Keratinocyte (primary cell): ENCODE data around the gene INPP5A. TPM values are rescaled to one million over a fixed set of nuclear protein-coding genes. Genes with fewer than 3 reads are reported as not detected.

Experiments used
- DNase-seq: peaks from one replicate; pipeline ENCODE4 v3.0.0-alpha.2; 2011; ENCODE audit warnings: low read depth, missing footprints, low spot score
- FAIRE-seq: peaks from 2 replicates; lab custom pipeline; 2011; peaks lifted over from hg19 to GRCh38; lab: Jason Lieb, UNC
- H2AFZ ChIP-seq: 2 replicates; pipeline ENCODE4 v1.6.0; 2012; ENCODE audit warnings: low read length, control low read depth, inconsistent platforms; ENCODE audit not compliant: control insufficient read depth
- H3K27ac ChIP-seq: 2 replicates; pipeline ENCODE4 v1.5.1; 2011; ENCODE audit warnings: low read length; ENCODE audit not compliant: control insufficient read depth, insufficient read depth
- H3K27me3 ChIP-seq: 3 replicates; pipeline ENCODE4 v1.6.0; 2011; ENCODE audit warnings: low read length; ENCODE audit not compliant: control insufficient read depth, insufficient read depth; ENCODE audit errors: extremely low read depth
- H3K36me3 ChIP-seq, 2 experiments: 2 replicates in 1 of 2; 3 replicates in 1 of 2; pipeline ENCODE4 v1.5.1; 2011; ENCODE audit warnings: low read length in 2 of 2, mild to moderate bottlenecking in 1 of 2; ENCODE audit not compliant: control insufficient read depth in 2 of 2, insufficient read depth in 2 of 2; ENCODE audit errors: extremely low read depth in 1 of 2
- H3K4me1 ChIP-seq: 3 replicates; pipeline ENCODE4 v1.5.1; 2011; ENCODE audit warnings: low read length; ENCODE audit not compliant: control insufficient read depth, insufficient read depth; ENCODE audit errors: extremely low read depth
- H3K4me2 ChIP-seq: 3 replicates; pipeline ENCODE4 v1.6.0; 2011; ENCODE audit warnings: low read depth, low read length; ENCODE audit not compliant: control insufficient read depth, insufficient read depth; ENCODE audit errors: extremely low read depth
- H3K4me3 ChIP-seq, 3 experiments: fragments of 200-600 bp in 1 of 3; sonication (generic) in 1 of 3; 2 replicates in 2 of 3; 3 replicates in 1 of 3; pipeline ENCODE4 v1.5.1; 2011 to 2016; ENCODE audit warnings: low read length in 3 of 3, mild to moderate bottlenecking in 3 of 3, control low read depth in 2 of 3, inconsistent platforms in 1 of 3, low read depth in 1 of 3, mixed read lengths in 1 of 3, mixed run types in 1 of 3, moderate library complexity in 1 of 3; ENCODE audit not compliant: control insufficient read depth in 2 of 3, insufficient read depth in 2 of 3; ENCODE audit errors: extremely low read depth in 1 of 3
- H3K79me2 ChIP-seq: 2 replicates; pipeline ENCODE4 v1.6.0; 2012; ENCODE audit warnings: low read length; ENCODE audit not compliant: control insufficient read depth, insufficient read depth
- H3K9ac ChIP-seq: 3 replicates; pipeline ENCODE4 v1.6.0; 2011; ENCODE audit warnings: low read length; ENCODE audit not compliant: control insufficient read depth, insufficient read depth; ENCODE audit errors: extremely low read depth
- H3K9me1 ChIP-seq: 3 replicates; pipeline ENCODE4 v1.6.0; 2011; ENCODE audit warnings: low read length; ENCODE audit not compliant: control insufficient read depth, insufficient read depth; ENCODE audit errors: extremely low read depth
- H3K9me3 ChIP-seq: 2 replicates; pipeline ENCODE4 v1.5.1; 2012; ENCODE audit warnings: low read depth, low read length; ENCODE audit not compliant: control insufficient read depth
- H4K20me1 ChIP-seq: 3 replicates; pipeline ENCODE4 v1.6.0; 2011; ENCODE audit warnings: low read length; ENCODE audit not compliant: control insufficient read depth, insufficient read depth; ENCODE audit errors: extremely low read depth
- CTCF ChIP-seq, 3 experiments: IDR thresholded peaks in 1 of 3; conservative IDR thresholded peaks in 1 of 3; optimal IDR thresholded peaks in 1 of 3; 2 replicates in 2 of 3; 3 replicates in 1 of 3; pipeline versions ENCODE3 to v1.5.1; 2011; ENCODE audit warnings: low read length in 3 of 3, mild to moderate bottlenecking in 3 of 3, moderate library complexity in 2 of 3, control low read depth in 1 of 3, inconsistent platforms in 1 of 3; ENCODE audit not compliant: insufficient read depth in 2 of 3; ENCODE audit errors: extremely low read depth in 1 of 3
- EZH2 ChIP-seq: IDR thresholded peaks from one replicate; pipeline ENCODE4 v1.6.1; 2012; ENCODE audit warnings: inconsistent platforms, mild to moderate bottlenecking, low read length, moderate library complexity
- dilution Hi-C: fragments of 300-500 bp; cut with MboI; formaldehyde crosslinking; loops from one replicate; pipeline ENCODE4 v1.7.0; 2020; ENCODE audit warnings: low sequenced_read_pairs; ENCODE audit not compliant: extremely low pct_ligation_motif_present
- polyA plus RNA-seq, 5 experiments: library from polyadenylated mRNA; depleted of rRNA in 3 of 5; stranded (reverse) in 3 of 5; stranded (forward) in 1 of 5; unstranded in 1 of 5; fragments of >200 nt; gene quantifications; 1 replicate in 1 of 5; 2 replicates in 3 of 5; 3 replicates in 1 of 5; pipeline versions ENCODE4 v1.2.1 to v1.2.3, GENCODE V29; 2011 to 2012; ENCODE audit warnings: missing spikeins in 2 of 5, low read depth in 1 of 5, low replicate concordance in 1 of 5

Gene INPP5A
- polyA plus RNA-seq, 1 donor (not counting 4 experiments of a cell fraction or from before 2014, with no cell fraction given), result 11.2 TPM

GRCh38 chr10:132799865-132800264 is 262.3 kb downstream of the INPP5A start:
- FAIRE-seq, result no peak
- no peak overlapping the region for H3K9ac ChIP-seq

GRCh38 chr10:132802048-132802447 is 264.5 kb downstream of the INPP5A start:
- H3K9ac ChIP-seq, result no peak overlapping the region
- no peak overlapping the region for H2AFZ ChIP-seq
- FAIRE-seq (no peak), DNase-seq (no peak)
- no peak overlapping the region for H3K4me3 ChIP-seq
- no peaks in the 10 kb centered on the region for H3K4me1 ChIP-seq
- dilution Hi-C loops, result no loop called here
- TF ChIP-seq CTCF (optimal IDR thresholded peaks at IDR 0.05 in 1 of 3, IDR thresholded peaks at IDR 0.05 in 1 of 3, conservative IDR thresholded peaks at IDR 0.05 in 1 of 3; ENCODE audit: extremely low read depth in 1 of 3, insufficient read depth in 2 of 3, low read length in 3 of 3), result no peak
- TF ChIP-seq EZH2, result no peak
- no peaks in the 10 kb centered on the region for H3K36me3 ChIP-seq
- no peak overlapping the region for H3K27ac ChIP-seq
- H3K4me2 ChIP-seq, result no peak overlapping the region
- H3K79me2 ChIP-seq, result no peaks in the 10 kb centered on the region
- peaks cover 6% of the 10 kb centered on the region for H3K9me3 ChIP-seq
- H3K9me1 ChIP-seq, result no peaks in the 10 kb centered on the region
- H3K27me3 ChIP-seq, result no peaks in the 10 kb centered on the region
- no peaks in the 10 kb centered on the region for H4K20me1 ChIP-seq

More at GRCh38 chr10:132799865-132800264, 262.3 kb downstream of the INPP5A start:
- H3K4me3 ChIP-seq, result no peak overlapping the region
- dilution Hi-C loops, result no loop called here
- no peak overlapping the region for H3K4me2 ChIP-seq
- H3K9me3 ChIP-seq, result peaks cover 6% of the 10 kb centered on the region
- peaks cover 3% of the 10 kb centered on the region for H3K27me3 ChIP-seq
- H3K9me1 ChIP-seq, result no peaks in the 10 kb centered on the region
- H4K20me1 ChIP-seq, result no peaks in the 10 kb centered on the region
- no peaks in the 10 kb centered on the region for H3K4me1 ChIP-seq
- no peaks in the 10 kb centered on the region for H3K79me2 ChIP-seq
- no peak overlapping the region for H3K27ac ChIP-seq
- no peak overlapping the region for H2AFZ ChIP-seq
- no peaks in the 10 kb centered on the region for H3K36me3 ChIP-seq
- DNase-seq, result no peak
- TF ChIP-seq CTCF (optimal IDR thresholded peaks at IDR 0.05 in 1 of 3, IDR thresholded peaks at IDR 0.05 in 1 of 3, conservative IDR thresholded peaks at IDR 0.05 in 1 of 3; ENCODE audit: extremely low read depth in 1 of 3, insufficient read depth in 2 of 3, low read length in 3 of 3) (no peak), EZH2 (no peak)
